OCI-M1 (cell line): ENCODE data around the gene TSC1.
A peak's percentile ranks its signal among the peaks of the same experiment; 100 is the strongest.

Source experiments
- DNase-seq: peaks from one replicate; lab custom pipeline; 2025; lab: John Stamatoyannopoulos, UW

The TSC1 gene

DNA sequence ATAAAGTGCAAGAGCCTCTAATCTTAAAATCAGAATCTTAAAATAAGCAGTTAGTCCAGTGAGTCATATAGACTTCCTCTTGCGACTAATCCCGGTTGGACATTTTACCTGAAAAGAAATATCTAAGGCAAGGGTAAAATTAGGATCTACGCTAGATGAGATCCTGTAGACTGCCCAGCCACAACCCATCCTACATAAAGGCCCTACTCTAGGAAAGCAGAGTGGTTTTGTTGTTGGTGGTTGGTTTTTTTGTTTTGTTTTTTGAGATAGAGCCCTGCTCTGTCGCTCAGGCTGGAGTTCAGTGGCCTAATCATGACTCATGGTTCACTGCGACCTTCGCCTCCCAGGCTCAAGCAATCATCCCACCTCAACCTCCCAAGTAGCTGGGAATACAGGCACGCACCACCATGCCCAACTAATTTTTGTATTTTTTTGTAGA, 6.9 kb downstream of the TSC1 start:
- no peak for DNase-seq

DNA sequence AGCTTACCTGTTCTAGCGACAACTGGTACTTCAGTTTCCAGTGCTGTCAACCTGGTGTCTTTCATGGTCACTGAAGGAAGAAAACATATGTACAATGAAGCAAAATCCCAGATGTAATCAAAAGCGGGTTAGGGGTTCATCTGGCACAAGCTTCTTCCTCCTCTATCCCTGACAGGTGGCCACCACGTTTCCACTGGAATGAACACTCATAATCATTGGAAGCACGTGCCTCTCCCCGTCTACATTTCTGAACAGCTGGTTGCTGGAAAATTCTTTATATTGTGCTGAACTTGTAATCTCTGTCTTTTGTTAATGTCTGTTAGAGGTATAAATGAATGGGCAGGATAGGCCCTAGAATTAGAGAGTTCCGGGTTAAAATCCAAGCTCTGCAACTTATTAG, 9.4 kb downstream of the TSC1 start:
- no peak for DNase-seq

DNA sequence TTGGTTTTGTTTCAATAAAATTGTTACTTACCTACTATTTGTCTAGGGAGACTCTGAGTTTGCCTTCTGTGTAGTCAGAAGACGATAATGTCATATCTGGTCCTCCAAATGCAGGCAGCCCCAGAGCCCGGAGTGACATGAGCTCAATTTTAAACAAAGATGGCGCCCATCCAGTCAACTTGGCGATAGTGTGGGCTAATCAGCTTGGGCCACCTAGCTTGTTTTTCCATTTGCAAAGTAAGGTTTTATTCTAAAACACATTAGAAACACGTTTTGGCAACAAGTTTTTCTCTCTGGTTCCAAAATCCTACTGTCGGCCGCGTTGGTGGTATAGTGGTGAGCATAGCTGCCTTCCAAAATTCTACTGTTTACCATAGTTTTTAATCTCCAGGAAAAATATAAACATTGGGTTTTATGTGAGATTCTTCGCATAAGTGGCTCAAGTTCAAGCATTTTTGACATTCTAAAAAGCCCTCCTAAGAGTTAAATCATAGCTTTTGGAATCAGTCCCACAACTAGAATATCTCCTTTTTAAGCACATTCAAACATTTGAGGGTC, 13.2 kb downstream of the TSC1 start:
- no peak for DNase-seq

DNA sequence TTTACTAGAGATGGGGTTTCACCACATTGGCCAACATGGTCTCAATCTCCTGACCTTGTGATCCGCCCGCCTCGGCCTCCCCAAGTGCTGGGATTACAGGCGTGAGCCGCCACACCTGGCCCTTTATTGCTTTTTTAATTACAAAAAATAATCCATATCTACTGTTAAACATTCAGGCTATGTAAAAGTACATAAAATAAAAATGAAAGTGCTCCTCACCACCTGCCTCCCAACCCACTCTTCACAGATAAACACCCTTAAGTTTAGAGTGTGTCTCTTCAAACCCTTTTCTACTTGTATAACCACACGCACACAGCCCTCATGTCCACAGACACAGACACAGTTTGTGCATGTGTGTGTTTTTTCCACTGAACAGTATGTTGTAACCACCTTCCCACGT, 16.7 kb downstream of the TSC1 start:
- no peak for DNase-seq

DNA sequence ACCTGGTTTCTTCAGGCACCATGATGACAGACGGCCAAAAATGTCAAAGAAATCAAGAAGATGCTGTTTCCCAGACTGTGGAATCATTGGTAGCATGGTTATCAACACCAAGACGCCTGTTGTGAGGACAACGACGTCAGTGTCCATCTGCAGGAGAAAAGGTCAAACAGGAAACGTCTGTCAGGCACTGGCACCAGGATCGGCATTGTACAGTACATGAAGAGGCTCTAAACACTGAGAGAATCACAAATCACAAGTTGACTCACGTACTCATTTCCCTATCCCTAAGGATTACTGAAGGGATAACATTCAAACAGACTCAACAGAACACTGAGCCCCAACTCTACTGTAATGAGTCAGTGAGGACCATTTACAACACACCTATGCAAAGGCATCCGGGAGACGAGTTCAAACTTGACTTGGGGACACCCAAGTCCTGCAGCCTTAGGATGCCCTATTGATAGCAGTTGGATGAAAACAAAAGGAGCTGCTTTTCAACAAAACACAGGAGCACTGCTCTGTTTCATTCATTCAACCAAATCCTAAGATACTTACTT, 21.0 kb downstream of the TSC1 start:
- no peak for DNase-seq

DNA sequence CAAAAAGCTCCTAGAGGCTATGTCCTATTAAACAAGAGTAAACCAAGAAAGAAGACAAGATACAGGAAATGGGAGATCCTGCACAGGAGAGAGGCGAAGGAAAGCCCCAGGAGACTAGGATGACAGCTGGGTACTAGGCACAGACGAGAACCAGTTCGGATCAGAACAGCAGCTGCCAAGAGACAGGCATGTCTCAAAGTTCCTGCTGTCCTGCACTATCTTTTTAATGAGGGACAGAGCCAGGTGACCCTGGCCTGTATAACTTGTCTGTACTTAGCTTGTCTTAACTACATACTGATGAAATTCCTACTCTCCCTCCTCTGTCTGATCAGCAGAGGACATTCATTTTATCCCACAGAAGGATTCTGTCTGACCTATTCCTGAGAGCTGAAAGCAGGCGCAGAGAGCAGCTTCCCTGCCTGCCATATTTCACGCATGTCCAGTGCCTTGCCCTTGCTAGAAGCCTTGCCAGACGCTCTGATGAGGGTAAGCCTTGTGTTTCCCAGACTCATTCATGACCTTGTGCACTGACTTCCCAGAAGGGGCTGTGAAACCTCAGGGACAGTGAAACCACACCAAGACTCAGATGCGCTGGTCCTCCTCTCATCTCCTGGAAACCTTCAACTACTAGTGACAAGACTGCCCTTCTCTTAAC, 24.7 kb downstream of the TSC1 start:
- no peak for DNase-seq

DNA sequence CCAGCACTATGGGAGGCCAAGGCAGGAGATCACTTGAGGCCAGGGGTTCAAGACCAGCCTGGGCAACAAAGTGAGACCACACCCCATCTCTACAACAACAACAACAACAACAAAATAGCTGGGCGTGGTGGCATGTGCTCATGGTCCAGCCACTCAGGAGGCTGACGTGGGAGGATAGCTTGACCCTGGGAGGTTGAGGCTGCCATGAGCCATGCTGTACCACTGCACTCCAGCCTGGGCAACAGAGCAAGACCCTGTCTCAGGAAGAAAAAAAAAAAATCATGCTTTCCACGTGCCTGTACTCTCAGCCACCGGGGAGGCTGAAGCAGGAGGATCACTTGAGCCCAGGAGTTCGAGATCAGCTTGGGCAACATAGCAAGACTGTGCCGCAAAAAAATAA, 29.5 kb downstream of the TSC1 start:
- DNase-seq, result no peak

DNA sequence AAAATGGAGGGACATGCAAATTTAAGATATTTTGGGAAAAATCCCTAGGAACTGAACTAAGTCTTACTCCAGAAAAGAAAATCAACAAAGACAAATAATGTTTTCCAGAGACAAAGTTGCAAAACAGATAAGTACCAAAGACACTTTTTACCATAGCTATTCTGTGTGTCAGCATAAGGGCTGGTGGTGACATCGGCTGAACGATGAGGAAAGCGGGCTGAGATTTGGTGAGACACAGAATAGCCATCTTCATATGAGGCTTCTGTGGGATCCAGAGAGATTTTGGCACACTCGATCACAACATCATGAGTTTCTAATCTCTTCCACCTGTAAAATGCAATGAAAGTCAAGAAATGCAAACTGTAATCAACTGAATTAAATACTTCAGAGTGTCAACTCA, 32.3 kb downstream of the TSC1 start:
- DNase-seq, result no peak

DNA sequence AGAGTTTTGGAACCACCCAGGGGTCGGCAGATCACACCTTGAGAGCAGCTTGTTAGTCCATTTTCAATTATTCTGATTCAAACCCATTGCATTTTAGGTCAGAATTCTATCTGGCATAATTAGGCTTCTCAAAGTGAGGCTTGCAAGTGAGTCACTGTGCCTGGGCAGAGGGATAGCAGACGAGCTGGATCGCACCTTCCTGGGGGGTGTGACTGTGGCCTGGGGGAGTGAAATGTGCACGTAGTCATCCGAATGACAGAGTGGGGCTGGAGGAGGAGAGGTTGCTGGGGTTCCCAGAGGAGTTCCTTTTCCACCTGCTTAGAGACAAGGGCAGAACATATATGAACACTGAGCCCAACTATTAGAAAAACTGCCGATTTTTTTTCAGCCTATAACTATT, 34.0 kb downstream of the TSC1 start:
- DNase-seq, result no peak

DNA sequence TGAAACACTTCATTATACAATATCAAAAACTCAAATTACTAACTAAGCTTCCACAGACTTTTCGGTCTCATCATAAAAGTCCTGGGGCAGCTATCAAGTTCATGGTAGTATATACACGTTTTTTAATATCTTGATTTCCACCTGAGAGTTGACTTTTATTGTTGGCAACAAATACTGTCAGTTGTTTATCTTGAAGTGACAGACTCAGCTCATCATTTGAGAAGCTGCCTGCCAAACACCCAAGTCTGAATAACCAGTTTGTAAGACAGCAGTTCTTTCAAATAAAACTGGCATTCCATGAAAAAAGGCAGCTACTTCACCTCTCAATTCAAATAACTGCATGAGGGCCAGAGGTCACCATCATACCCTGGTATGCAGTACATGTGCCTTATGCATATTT, 35.1 kb downstream of the TSC1 start:
- no peak for DNase-seq

DNA sequence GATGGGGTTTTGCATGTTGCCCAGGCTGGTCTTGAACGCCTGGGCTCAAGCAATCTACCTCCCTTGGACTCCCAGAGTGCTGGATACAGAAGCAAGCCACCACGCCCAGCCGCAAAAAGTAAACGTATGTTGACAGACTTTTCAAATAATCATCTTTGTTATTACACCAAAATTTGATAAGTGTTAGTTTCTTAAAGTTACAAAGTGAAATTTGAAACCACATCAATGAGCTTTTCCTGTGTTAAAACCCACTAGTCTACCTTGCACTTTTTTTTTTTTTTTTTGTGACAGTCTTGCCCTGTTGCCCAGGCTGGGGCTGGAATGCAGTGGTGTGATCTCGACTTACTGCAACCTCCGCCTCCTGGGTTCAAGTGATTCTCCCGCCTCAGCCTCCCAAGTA, 35.8 kb downstream of the TSC1 start:
- no peak for DNase-seq

DNA sequence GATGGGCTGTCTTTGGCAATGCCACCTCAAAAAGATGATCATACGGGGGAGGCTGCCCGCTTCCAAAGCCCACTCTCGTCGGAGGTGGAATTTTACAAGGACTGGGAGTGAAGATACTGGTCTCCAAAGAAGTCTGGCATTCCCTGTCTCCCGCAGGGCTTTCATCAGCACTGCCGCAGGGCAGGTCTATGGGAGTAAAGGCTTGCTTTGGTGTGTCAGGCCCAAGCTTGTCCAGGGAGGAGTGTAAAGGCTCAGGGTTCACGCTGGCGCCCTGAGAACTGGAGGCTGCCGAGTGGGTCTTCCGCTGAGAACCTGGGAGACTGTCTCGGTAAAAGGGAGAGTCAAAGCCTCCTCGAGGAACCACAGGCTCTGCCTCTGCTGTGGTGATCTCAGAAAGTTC, 38.7 kb downstream of the TSC1 start:
- DNase-seq, result no peak

DNA sequence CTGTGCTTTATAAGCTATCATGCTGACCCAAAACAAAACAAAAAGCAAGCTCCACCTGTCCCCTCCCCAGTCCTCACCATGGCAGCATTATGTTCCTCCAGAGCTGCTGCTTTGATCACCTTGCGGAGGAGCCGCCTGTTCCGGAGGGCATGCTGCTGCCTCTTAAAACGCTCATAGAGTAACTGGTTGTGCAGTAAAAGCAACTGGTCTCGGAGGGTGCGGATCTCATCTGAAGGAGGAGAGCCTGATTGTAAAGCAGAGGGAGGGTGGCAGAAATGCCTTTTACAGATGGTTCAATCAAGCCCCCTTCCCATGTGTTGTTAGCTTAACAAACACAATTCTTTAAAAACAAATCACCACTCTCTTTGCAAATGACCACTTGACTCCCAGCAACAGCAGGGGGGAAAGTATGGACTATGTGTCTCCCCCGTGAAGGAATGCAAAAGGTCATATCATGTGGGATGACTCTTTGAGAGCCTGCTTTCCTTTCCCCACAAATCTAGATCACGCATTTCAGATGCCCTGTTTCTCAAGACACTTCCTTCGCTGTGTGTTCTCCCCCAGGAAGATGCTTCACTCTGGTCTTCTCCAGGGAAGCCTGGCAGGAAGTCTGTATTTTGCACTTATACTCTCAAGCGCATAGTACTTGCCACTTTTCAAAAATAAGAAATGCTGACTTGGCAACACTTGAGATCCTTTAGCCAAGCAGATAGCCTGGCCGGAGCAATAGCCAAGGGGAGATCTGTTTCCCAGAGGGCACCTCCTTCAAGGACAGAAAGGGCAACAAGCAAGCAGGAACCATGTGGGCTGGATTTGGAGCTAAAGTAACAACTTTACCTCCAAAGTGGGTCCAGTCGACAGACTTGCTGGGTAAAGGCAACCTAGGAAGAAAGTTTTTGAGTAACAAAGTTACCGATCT, 40.6 kb downstream of the TSC1 start:
- DNase-seq, result no peak

DNA sequence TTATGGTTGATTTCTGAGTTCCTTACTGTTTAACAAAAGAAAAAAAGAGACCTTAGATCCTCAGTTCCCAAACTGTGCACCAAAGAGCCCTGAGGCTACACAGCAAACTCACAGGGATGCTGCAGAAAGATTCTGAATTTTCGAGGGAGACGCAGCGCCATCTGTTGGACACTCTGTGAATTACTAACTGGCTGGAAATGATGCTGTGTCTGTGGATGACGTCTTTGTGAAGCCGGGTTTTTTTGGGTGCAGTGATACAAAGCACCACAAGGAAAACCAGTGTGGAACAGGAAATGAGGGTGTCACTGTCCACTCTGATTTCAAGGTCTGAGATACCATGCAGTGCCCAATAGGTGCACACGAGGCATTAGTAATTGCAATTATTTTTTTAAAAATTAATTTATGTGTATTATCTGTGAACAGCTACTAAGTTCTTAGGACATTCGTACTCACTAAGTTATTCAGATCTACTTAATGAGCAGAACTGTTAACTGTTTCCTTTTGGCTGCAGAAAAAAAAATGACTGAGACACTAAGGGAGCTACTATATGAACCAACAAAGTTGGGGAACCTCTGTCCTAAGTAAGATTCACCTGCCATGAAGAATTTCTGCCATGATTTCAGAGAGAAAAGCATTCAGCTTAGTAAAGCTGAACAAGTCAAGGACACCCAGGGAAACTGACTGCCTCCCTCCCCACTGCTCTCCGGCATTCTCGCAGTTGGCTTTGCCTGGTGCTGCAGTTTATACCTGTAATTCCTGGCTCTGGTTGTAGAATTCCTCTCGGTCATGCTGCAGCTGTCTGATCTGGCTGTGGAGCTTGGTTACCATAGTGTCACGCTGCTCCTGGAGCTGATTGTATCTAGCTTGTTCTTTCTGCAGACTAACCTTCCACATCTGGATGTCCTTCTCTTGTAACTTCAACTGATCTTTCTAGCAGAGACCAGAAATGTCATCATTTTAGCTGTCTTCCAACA, 42.3 kb downstream of the TSC1 start:
- DNase-seq, result peak; percentile 82

DNA sequence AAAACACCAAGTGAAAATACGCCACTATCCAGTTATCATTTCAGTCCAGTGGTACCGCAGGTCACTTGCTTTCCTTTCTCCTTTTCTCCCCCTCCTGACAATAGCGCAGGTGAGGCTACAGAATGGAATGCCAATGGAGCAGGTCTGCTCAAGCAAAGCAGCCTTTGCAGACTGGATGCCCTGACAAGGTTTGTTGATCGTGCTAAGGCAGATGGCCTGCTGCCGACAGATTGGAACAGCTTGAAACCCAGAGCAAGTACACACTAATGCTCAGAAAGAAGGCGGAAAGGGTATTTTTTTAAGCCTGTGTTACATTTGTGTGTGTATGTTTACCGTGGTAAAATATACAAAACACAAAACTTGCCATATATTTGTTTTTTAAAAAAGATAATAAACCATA, 46.4 kb downstream of the TSC1 start:
- DNase-seq, result no peak

DNA sequence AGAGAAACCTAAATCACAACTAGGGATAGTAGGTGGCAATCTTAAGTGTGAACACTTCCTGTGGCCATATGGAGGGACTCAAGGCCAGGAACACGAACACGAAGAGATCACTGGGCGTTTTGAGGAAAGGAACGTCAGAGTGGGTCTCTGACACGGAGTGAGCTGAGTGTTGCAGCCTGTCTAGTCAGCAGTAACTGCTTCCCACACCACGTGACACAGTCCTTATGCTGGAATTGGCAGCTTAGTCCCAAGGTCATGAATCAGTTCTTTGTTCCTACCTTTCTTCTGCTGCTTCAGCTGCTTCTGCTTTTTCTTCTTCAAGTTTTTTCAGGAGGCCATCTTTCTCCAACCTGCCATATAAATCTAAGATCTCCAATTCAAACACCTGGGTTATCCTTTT, 47.5 kb downstream of the TSC1 start:
- DNase-seq, result no peak

DNA sequence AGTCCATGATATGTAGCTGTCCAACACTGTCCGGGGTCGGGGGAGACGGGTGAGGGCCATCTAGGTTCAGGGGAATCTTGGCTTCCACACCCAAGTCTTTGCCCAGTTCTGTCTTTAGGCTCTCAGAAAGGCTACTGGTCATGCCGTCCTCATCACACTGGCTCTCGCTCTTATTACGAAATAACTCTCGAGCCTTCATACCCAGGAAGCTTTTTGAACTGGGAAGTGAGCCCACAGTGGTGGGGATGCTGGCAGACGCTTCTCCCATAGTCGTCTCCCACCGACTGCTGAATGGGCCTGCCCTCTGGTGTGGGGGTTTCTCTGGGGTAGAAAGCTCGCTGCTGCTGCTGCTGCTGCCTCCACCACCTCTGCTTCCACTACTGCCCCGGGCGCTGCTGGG, 48.2 kb downstream of the TSC1 start:
- no peak for DNase-seq

DNA sequence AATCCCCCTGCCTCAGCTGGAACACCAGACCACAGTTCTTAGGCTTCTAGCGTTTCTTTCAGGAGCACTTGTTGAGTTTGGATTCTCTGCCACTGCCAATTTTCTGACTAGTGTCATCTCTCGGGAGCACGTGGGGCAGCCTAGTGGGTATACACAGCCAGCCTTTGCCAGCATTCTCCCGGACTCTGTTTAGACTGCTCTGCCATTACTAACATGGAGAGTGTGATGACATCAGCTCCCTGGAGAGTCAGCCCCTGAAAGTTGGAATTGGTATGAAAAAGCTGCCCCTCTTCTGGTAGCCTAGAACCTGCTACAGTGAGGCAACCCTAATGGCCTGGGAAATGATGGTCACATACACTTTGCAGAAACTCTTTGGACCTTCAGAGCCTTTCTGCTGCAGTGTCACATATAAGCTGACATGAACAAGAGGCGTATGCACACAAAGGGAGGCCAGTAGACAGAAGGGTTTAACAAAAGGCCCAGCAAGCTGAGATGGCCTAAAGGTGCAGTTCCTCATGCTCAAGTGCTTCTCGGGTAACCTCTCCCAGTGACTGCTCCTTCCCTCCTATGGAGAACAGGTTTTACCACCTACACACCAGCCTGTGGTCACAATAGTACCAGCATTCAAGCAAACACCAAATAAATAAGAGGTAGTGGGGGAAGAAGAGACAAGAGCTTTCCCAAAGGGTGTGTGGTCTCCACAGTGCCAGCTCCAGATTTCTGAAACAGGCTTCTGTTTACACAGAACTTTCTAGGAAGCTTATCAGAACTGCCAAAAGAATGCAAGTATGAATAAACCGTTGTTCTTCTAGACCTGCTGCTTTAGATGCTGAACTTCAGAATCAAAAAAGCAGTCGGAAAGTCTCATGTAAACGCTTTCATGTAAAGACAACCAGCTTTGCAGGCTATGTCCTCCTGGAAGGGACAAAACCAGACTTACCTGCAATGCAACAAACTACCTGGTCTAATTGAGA, 49.3 kb downstream of the TSC1 start:
- DNase-seq, result no peak

DNA sequence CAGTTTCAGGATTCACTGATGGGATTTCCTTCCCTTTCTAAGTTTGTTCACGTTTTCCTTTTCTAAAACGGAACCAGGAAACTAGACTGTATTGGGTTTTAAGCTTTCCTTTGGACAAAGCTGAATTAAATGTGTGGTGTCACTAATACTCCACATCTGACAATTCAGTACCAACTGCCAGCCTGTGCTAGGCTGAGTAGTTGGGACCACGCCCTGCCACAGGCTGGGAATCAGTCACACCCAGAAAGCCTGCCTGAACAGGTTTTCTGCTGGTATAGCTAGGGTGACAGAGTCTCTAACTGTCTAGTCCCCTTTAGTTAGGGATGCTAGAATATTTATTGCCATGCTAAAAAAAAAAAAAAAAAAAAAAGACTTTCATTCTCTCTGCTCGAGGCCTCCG, 50.1 kb downstream of the TSC1 start:
- DNase-seq, result no peak

DNA sequence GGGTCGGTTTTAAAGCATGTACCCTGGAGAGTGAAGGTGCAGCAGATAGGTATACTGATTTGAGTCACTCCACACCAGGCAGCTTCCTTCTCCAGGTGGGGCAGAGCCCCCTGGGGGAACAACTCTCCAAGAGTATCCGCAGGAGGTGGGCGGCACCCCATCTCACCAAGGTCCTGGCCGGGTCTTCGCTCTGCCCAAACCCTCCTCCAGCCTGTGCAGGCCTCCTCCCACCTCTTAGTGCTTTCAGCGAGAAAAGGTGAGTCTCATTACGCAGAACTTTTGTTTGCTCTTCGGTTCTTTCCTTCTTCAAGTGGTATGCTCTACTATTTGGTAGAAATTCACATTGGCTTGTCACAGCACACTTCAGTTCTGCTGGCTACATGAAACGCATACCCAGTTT, 52.0 kb downstream of the TSC1 start:
- DNase-seq, result no peak

DNA sequence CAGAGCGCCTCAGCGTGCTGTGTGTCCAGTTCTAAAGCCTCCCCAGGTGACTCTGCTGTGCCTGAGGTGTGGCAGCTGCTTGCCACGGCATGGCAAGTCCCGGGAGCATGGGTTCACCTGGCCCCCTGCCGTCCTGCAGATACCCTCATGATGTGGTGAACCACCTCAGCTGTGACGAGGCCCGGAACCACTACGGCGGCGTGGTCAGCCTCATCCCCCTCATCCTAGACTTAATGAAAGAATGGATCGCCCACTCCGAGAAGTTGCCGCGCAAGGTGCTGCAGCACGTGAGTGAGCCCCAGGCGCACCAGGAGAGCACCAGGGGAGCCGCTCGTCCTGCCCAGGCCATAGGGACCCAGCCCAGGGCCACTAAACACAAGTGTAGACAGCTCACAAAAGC, 56.3 kb downstream of the TSC1 start:
- no peak for DNase-seq
